Choroid plexus epithelial cell (primary cell): Measurements from ENCODE around the gene TTC31.

ENCODE experiments used
- DNase-seq: peaks from one replicate; pipeline ENCODE4 v3.0.0-alpha.2; 2010; ENCODE audit warnings: low read depth
- H3K4me3 ChIP-seq: 2 replicates; pipeline ENCODE4 v1.5.1; 2011; ENCODE audit warnings: low read depth, mild to moderate bottlenecking, control low read depth, low read length, moderate library complexity
- CTCF ChIP-seq: conservative IDR thresholded peaks from 2 replicates; pipeline ENCODE4 v1.5.1; 2011; ENCODE audit warnings: low read depth, mild to moderate bottlenecking, control low read depth, inconsistent platforms, low read length, moderate library complexity

Gene TTC31

GRCh38 chr2:74534411-74534810 is 51.5 kb downstream of the TTC31 start:
- TF ChIP-seq CTCF = no peak
- no peak for DNase-seq
- H3K4me3 ChIP-seq = no peak overlapping the region

GRCh38 chr2:74535440-74535965 is 52.6 kb downstream of the TTC31 start:
- no peak for DNase-seq
- no peak for TF ChIP-seq CTCF
- H3K4me3 ChIP-seq = no peak overlapping the region

GRCh38 chr2:74536166-74536950 is 53.5 kb downstream of the TTC31 start:
- no peak for DNase-seq
- no peak overlapping the region for H3K4me3 ChIP-seq
- TF ChIP-seq CTCF = no peak

GRCh38 chr2:74537140-74537539 is 54.3 kb downstream of the TTC31 start:
- no peak for DNase-seq
- no peak overlapping the region for H3K4me3 ChIP-seq
- TF ChIP-seq CTCF = no peak

- no peak for TF ChIP-seq CTCF
- no peak overlapping the region for H3K4me3 ChIP-seq
- DNase-seq = no peak
Measured at GRCh38 chr2:74538881-74539339, 56.0 kb downstream of the TTC31 start.

- TF ChIP-seq CTCF = no peak
- no peak overlapping the region for H3K4me3 ChIP-seq
- no peak for DNase-seq
Measured at GRCh38 chr2:74540291-74540690, 57.4 kb downstream of the TTC31 start.

GRCh38 chr2:74542978-74543377 is 60.1 kb downstream of the TTC31 start:
- H3K4me3 ChIP-seq = no peak overlapping the region
- no peak for TF ChIP-seq CTCF
- DNase-seq = no peak
